SJSA1 (cell line): ENCODE measurements around the gene CSN2. TPM values are rescaled to one million over a fixed set of nuclear protein-coding genes. Genes with fewer than 3 reads are reported as not detected.

Experiments used
- DNase-seq, 2 experiments: peaks; one replicate each; pipeline ENCODE4 v3.0.0-alpha.2; 2015 to 2020; ENCODE audit warnings: low spot score in 2 of 2, low read depth in 1 of 2
- H3K27ac ChIP-seq: fragments of 250-450 bp; sonication (Bioruptor Pico); 2 replicates; pipeline ENCODE4 v1.5.1; 2020; ENCODE audit warnings: mild to moderate bottlenecking, moderate library complexity
- H3K27me3 ChIP-seq: fragments of 250-450 bp; sonication (Bioruptor Pico); replicated peaks from 2 replicates; pipeline ENCODE4 v1.5.1; 2020; ENCODE audit warnings: mild to moderate bottlenecking, moderate library complexity
- H3K36me3 ChIP-seq: fragments of 250-450 bp; sonication (Bioruptor Pico); 2 replicates; pipeline ENCODE4 v1.5.1; 2020; ENCODE audit warnings: mild to moderate bottlenecking
- H3K4me1 ChIP-seq: fragments of 250-450 bp; sonication (Bioruptor Pico); replicated peaks from 2 replicates; pipeline ENCODE4 v1.6.1; 2021; ENCODE audit warnings: mild to moderate bottlenecking
- H3K4me3 ChIP-seq: fragments of 250-450 bp; sonication (Bioruptor Pico); 2 replicates; pipeline ENCODE4 v1.5.1; 2020; ENCODE audit warnings: mild to moderate bottlenecking
- H3K9me3 ChIP-seq: fragments of 250-450 bp; sonication (Bioruptor Pico); replicated peaks from 2 replicates; pipeline ENCODE4 v1.5.1; 2020; ENCODE audit warnings: mild to moderate bottlenecking
- total RNA-seq: library from RNA; depleted of rRNA; stranded (reverse); fragments of >200 nt; shearing (Covaris generic); gene quantifications from 2 replicates; pipeline ENCODE4 v1.2.3, GENCODE V29; 2014; rRNA removed

Gene CSN2, protein sequence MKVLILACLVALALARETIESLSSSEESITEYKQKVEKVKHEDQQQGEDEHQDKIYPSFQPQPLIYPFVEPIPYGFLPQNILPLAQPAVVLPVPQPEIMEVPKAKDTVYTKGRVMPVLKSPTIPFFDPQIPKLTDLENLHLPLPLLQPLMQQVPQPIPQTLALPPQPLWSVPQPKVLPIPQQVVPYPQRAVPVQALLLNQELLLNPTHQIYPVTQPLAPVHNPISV
- total RNA-seq: not detected in 2 replicates

GRCh38 chr4:69965628-69966027 lies at the start of gene CSN2:
Gene CSN2 (minus strand): TSS chr4:69965728. CDS start chr4:69960995, 4,733 bp downstream.
- no peaks in the 10 kb centered on the region for H3K27me3 ChIP-seq
- H3K9me3 ChIP-seq: no peaks in the 10 kb centered on the region
- no peak within 1 kb of the TSS for H3K4me3 ChIP-seq
- no peak for DNase-seq
- H3K36me3 ChIP-seq: no peaks in the 10 kb centered on the region
- H3K4me1 ChIP-seq: no peaks in the 10 kb centered on the region
- H3K27ac ChIP-seq: no peak within 1 kb of the TSS

- Histone ChIP-seq H3K4me3 (no peak overlapping the region), H3K9me3 (no peaks in the 10 kb centered on the region), H3K27ac (no peak overlapping the region), H3K36me3 (no peaks in the 10 kb centered on the region), H3K27me3 (no peaks in the 10 kb centered on the region; the same call in 1 of the 2 replicates), H3K4me1 (no peaks in the 10 kb centered on the region)
- no peak for DNase-seq
Observed at GRCh38 chr4:70008771-70009170, 43.2 kb upstream of the CSN2 start.

- H3K4me1 ChIP-seq: no peaks in the 10 kb centered on the region
- no peaks in the 10 kb centered on the region for H3K36me3 ChIP-seq
- no peak overlapping the region for H3K27ac ChIP-seq
- H3K27me3 ChIP-seq: no peaks in the 10 kb centered on the region; the same call in 1 of the 2 replicates
- H3K4me3 ChIP-seq: no peak overlapping the region
- no peak for DNase-seq
- no peaks in the 10 kb centered on the region for H3K9me3 ChIP-seq
Observed at GRCh38 chr4:70002507-70002906, 37.0 kb upstream of the CSN2 start.

DNA sequence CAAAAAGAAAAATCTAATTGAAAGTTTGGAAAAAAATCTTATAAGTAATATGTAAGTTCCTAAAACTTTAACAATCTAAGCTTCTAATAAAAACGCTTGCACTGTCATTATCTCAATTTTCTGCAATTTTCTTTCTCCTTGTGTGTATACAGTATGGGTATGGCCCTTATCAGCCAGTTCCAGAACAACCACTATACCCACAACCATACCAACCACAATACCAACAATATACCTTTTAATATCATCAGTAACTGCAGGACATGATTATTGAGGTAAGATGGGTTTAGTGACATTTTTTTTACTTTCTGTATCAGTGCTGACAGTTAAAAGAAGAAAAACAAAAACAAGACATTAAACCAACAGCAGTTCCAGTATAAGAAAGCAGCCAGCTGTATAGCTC lies 35.2 kb upstream of the CSN2 start:
- Histone ChIP-seq H3K36me3 (no peaks in the 10 kb centered on the region), H3K4me1 (no peaks in the 10 kb centered on the region), H3K9me3 (no peaks in the 10 kb centered on the region), H3K27me3 (no peaks in the 10 kb centered on the region), H3K4me3 (no peak overlapping the region), H3K27ac (no peak overlapping the region)
- no peak for DNase-seq

DNA sequence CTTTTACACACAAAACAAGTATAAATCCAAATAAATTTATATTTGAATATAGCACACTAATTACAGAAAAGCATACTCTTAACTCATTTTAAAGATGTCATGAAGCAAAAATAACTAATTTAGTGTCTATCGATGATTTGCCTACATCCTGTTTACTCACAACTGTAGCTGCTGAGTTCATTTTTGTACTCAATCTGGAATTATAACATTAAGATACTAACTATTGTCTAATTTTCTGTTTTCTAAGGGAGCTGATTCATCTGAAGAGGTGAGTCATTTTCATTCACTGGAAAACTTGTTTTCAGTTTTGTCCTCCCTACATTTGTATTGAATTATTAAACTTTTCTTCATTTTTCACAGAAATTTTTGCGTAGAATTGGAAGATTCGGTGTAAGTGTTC lies 33.9 kb upstream of the CSN2 start:
- no peaks in the 10 kb centered on the region for H3K36me3 ChIP-seq
- H3K27me3 ChIP-seq: no peaks in the 10 kb centered on the region
- DNase-seq: no peak
- no peak overlapping the region for H3K27ac ChIP-seq
- no peak overlapping the region for H3K4me3 ChIP-seq
- no peaks in the 10 kb centered on the region for H3K9me3 ChIP-seq
- no peaks in the 10 kb centered on the region for H3K4me1 ChIP-seq

DNA sequence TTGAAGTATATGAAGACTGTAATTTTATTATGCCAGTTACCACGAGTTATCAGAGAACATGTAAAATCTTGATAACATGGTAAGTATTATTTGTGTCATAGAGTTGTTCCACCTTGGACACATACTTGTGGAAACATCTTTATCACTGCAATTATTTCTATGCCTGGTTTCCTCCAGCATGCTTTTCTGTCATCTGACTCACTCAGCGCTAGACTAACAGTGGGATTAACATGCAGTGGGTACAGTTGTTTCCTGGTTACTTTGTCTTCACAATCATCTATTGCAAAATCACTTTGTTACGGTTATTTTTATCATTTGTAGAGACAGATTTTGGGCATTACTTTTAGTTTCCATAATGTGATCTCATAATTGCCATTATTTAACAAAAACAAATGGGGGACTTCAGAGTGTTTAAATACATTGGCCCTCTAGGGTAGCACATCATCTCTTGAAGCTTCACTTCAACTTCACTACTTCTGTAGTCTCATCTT lies 30.0 kb upstream of the CSN2 start, which contains the start of gene STATH:
Gene STATH, plus strand, starts transcription at position 441 of the 491 bp plus-strand sequence. CDS start 2,472 bp downstream, outside the sequence.
- no peaks in the 10 kb centered on the region for H3K27me3 ChIP-seq
- H3K27ac ChIP-seq: no peak within 1 kb of the TSS

DNA sequence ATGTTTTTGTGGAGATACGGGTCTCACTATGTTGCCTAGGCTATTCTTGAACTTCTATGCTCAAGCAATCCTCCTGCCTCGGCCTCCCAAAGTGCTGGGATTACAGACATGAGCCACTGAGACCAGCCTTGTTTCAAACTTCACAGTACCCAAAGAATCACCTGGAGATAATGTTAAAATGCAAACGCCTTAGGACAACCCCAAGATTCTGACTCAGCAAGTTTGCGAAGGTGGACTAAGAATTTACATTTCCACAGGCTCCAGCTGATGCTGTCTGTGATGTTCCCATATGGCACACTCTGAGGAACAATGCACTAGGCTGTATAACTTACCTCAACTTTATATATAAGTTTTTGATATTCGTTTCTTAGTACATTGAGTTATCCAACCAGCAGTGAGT lies 29.3 kb upstream of the CSN2 start:
- Histone ChIP-seq H3K4me1 (no peaks in the 10 kb centered on the region), H3K27ac (no peak overlapping the region), H3K36me3 (no peaks in the 10 kb centered on the region), H3K27me3 (no peaks in the 10 kb centered on the region), H3K9me3 (no peaks in the 10 kb centered on the region), H3K4me3 (no peak overlapping the region)
- no peak for DNase-seq

More for the DNA sequence above, 30.0 kb upstream of the CSN2 start, which contains the start of gene STATH:
- no peaks in the 10 kb centered on the region for H3K36me3 ChIP-seq
- no peaks in the 10 kb centered on the region for H3K9me3 ChIP-seq
- DNase-seq: no peak
- H3K4me3 ChIP-seq: no peak within 1 kb of the TSS
- H3K4me1 ChIP-seq: no peaks in the 10 kb centered on the region

DNA sequence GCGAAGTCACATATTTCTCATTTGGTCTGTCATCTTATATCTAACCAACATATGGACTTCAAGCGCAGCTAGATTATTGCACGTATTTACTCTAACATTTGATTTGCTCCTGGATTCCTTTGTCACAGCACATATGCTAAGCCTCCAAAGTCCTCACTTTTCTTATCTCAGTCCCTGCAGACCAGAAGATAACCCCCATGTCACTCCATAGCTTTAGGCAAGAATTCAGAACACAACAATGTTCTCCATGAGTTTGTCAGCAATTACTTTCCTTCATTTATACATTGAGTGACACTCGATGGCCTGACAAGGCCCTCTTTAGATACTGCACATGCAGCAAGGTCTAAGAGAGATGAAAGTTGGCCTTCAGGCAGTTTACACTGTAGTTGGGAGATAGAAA lies 25.5 kb upstream of the CSN2 start:
- H3K36me3 ChIP-seq: no peaks in the 10 kb centered on the region
- no peak overlapping the region for H3K4me3 ChIP-seq
- H3K9me3 ChIP-seq: no peaks in the 10 kb centered on the region
- H3K27ac ChIP-seq: no peak overlapping the region
- no peaks in the 10 kb centered on the region for H3K4me1 ChIP-seq
- H3K27me3 ChIP-seq: no peaks in the 10 kb centered on the region
- DNase-seq: no peak

- Histone ChIP-seq H3K27me3 (no peaks in the 10 kb centered on the region), H3K9me3 (no peaks in the 10 kb centered on the region), H3K36me3 (no peaks in the 10 kb centered on the region), H3K4me1 (no peaks in the 10 kb centered on the region), H3K27ac (no peak overlapping the region), H3K4me3 (no peak overlapping the region)
- DNase-seq: no peak
Observed at GRCh38 chr4:69986663-69987062, 21.1 kb upstream of the CSN2 start.

GRCh38 chr4:69984030-69984443 lies 18.5 kb upstream of the CSN2 start:
- no peak overlapping the region for H3K27ac ChIP-seq
- H3K36me3 ChIP-seq: no peaks in the 10 kb centered on the region
- no peaks in the 10 kb centered on the region for H3K4me1 ChIP-seq
- H3K4me3 ChIP-seq: no peak overlapping the region
- no peaks in the 10 kb centered on the region for H3K27me3 ChIP-seq
- no peak for DNase-seq
- no peaks in the 10 kb centered on the region for H3K9me3 ChIP-seq

GRCh38 chr4:69977582-69977981 lies 12.1 kb upstream of the CSN2 start:
- DNase-seq: no peak
- H3K27ac ChIP-seq: no peak overlapping the region
- no peaks in the 10 kb centered on the region for H3K9me3 ChIP-seq
- no peaks in the 10 kb centered on the region for H3K36me3 ChIP-seq
- no peaks in the 10 kb centered on the region for H3K4me1 ChIP-seq
- H3K27me3 ChIP-seq: peaks cover 9% of the 10 kb centered on the region; the same call in 1 of the 2 replicates
- no peak overlapping the region for H3K4me3 ChIP-seq

- Histone ChIP-seq H3K36me3 (no peaks in the 10 kb centered on the region), H3K9me3 (no peaks in the 10 kb centered on the region), H3K4me1 (no peaks in the 10 kb centered on the region), H3K4me3 (no peak overlapping the region), H3K27ac (no peak overlapping the region), H3K27me3 (peaks cover 9% of the 10 kb centered on the region; the same call in 1 of the 2 replicates)
- DNase-seq: no peak
Observed at GRCh38 chr4:69974631-69975030, 9.1 kb upstream of the CSN2 start.

DNA sequence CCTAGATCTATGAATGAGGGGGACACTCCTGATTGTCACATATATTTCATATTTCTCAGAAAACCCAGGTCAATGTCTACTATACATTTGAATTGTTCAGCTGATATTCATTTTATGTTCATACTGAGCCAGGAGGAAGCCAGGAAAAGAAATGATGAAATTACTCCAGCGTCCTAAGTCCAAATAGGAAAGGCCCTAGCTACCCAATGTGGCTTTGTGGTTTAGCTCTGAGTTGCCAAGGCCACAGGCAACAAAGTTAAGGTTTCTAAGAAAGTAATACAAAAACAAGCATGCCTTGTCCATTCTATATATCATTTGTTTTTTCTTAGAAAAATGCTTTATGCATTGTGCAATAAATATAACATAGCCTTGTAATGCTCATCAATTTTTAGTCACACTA lies 4.5 kb upstream of the CSN2 start:
- Histone ChIP-seq H3K4me1 (no peaks in the 10 kb centered on the region), H3K4me3 (no peak overlapping the region), H3K9me3 (no peaks in the 10 kb centered on the region), H3K27me3 (no peaks in the 10 kb centered on the region), H3K27ac (no peak overlapping the region), H3K36me3 (no peaks in the 10 kb centered on the region)
- DNase-seq: no peak

DNA sequence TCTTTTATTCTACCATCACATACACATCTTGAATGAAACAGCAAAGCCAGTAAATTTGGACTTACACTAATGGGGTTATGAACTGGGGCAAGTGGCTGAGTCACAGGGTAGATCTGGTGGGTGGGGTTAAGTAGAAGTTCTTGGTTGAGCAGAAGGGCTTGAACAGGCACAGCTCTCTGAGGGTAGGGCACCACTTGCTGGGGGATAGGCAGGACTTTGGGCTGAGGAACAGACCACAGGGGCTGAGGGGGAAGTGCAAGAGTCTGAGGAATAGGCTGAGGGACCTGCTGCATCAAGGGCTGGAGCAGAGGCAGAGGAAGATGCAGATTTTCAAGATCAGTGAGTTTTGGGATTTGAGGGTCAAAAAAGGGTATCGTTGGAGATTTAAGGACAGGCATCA lies 8.3 kb downstream of the CSN2 start:
- DNase-seq: no peak
- H3K27ac ChIP-seq: no peak overlapping the region

GRCh38 chr4:69951602-69952001 lies 13.9 kb downstream of the CSN2 start:
- Histone ChIP-seq H3K27ac (no peak overlapping the region), H3K36me3 (no peaks in the 10 kb centered on the region), H3K4me3 (no peak overlapping the region), H3K4me1 (no peaks in the 10 kb centered on the region), H3K9me3 (no peaks in the 10 kb centered on the region), H3K27me3 (no peaks in the 10 kb centered on the region)
- no peak for DNase-seq

More for the DNA sequence above, 8.3 kb downstream of the CSN2 start:
- Histone ChIP-seq H3K36me3 (no peaks in the 10 kb centered on the region), H3K9me3 (no peaks in the 10 kb centered on the region), H3K4me1 (no peaks in the 10 kb centered on the region), H3K27me3 (no peaks in the 10 kb centered on the region), H3K4me3 (no peak overlapping the region)
